Measurements from ENCODE around the gene SLC12A1. TPM values are rescaled to one million over a fixed set of nuclear protein-coding genes. Genes with fewer than 3 reads are reported as not detected.

The SLC12A1 gene
- total RNA-seq, 1 donor from 2014 or later = not detected

GRCh38 chr15:48266024-48266689 lies 60.1 kb downstream of the SLC12A1 start:
- DNase-seq (ENCODE audit: low read depth) = peak; percentile 52
- Histone ChIP-seq H3K4me3 (ENCODE audit: low read depth, low read length) (no peak overlapping the region), H3K36me3 (ENCODE audit: control insufficient read depth, insufficient read depth, low read length) (no peaks in the 10 kb centered on the region), H3K27me3 (ENCODE audit: control insufficient read depth, insufficient read depth, low read length) (no peaks in the 10 kb centered on the region)
- no peak for FAIRE-seq
- no peak for TF ChIP-seq CTCF (IDR thresholded peaks at IDR 0.05; ENCODE audit: insufficient read depth, low read length, severe bottlenecking)

- DNase-seq (ENCODE audit: low read depth) = no peak
- no peak for FAIRE-seq
- TF ChIP-seq CTCF (IDR thresholded peaks at IDR 0.05; ENCODE audit: insufficient read depth, low read length, severe bottlenecking) = no peak
- Histone ChIP-seq H3K27me3 (ENCODE audit: control insufficient read depth, insufficient read depth, low read length) (no peaks in the 10 kb centered on the region), H3K36me3 (ENCODE audit: control insufficient read depth, insufficient read depth, low read length) (no peaks in the 10 kb centered on the region), H3K4me3 (ENCODE audit: low read depth, low read length) (no peak overlapping the region)
These were observed 61.7 kb downstream of the SLC12A1 start for GRCh38 chr15:48267766-48268165.

- no peaks in the 10 kb centered on the region for H3K27me3 ChIP-seq (ENCODE audit: control insufficient read depth, insufficient read depth, low read length)
- FAIRE-seq = no peak
- DNase-seq (ENCODE audit: low read depth) = no peak
These were observed 66.9 kb downstream of the SLC12A1 start for GRCh38 chr15:48273049-48273448.

GRCh38 chr15:48278666-48279065 lies 72.6 kb downstream of the SLC12A1 start:
- H3K36me3 ChIP-seq (ENCODE audit: control insufficient read depth, insufficient read depth, low read length) = no peaks in the 10 kb centered on the region

More at GRCh38 chr15:48273049-48273448, 66.9 kb downstream of the SLC12A1 start:
- H3K4me3 ChIP-seq (ENCODE audit: low read depth, low read length) = no peak overlapping the region
- TF ChIP-seq CTCF (IDR thresholded peaks at IDR 0.05; ENCODE audit: insufficient read depth, low read length, severe bottlenecking) = no peak
- H3K36me3 ChIP-seq (ENCODE audit: control insufficient read depth, insufficient read depth, low read length) = no peaks in the 10 kb centered on the region

GRCh38 chr15:48279608-48280007 lies 73.5 kb downstream of the SLC12A1 start:
- TF ChIP-seq CTCF (IDR thresholded peaks at IDR 0.05; ENCODE audit: insufficient read depth, low read length, severe bottlenecking) = no peak
- Histone ChIP-seq H3K36me3 (ENCODE audit: control insufficient read depth, insufficient read depth, low read length) (no peaks in the 10 kb centered on the region), H3K27me3 (ENCODE audit: control insufficient read depth, insufficient read depth, low read length) (no peaks in the 10 kb centered on the region), H3K4me3 (ENCODE audit: low read depth, low read length) (no peak overlapping the region)
- DNase-seq (ENCODE audit: low read depth) (no peak), FAIRE-seq (no peak)

More at GRCh38 chr15:48278666-48279065, 72.6 kb downstream of the SLC12A1 start:
- no peak for TF ChIP-seq CTCF (IDR thresholded peaks at IDR 0.05; ENCODE audit: insufficient read depth, low read length, severe bottlenecking)
- Histone ChIP-seq H3K4me3 (ENCODE audit: low read depth, low read length) (no peak overlapping the region), H3K27me3 (ENCODE audit: control insufficient read depth, insufficient read depth, low read length) (no peaks in the 10 kb centered on the region)
- DNase-seq (ENCODE audit: low read depth) = no peak
- no peak for FAIRE-seq

GRCh38 chr15:48281674-48282073 lies 75.6 kb downstream of the SLC12A1 start:
- FAIRE-seq = no peak
- H3K36me3 ChIP-seq (ENCODE audit: control insufficient read depth, insufficient read depth, low read length) = no peaks in the 10 kb centered on the region
- H3K4me3 ChIP-seq (ENCODE audit: low read depth, low read length) = no peak overlapping the region
- no peaks in the 10 kb centered on the region for H3K27me3 ChIP-seq (ENCODE audit: control insufficient read depth, insufficient read depth, low read length)
- no peak for TF ChIP-seq CTCF (IDR thresholded peaks at IDR 0.05; ENCODE audit: insufficient read depth, low read length, severe bottlenecking)
- DNase-seq (ENCODE audit: low read depth) = no peak

All from bronchial epithelial cell (primary cell).